Neutrophil (primary cell): ENCODE measurements around the gene DRD5.
"Not testable (repeated sequence)": the region's sequence is repeated elsewhere in the genome, so short reads cannot be mapped to it uniquely, and the experiment has no call there.

ENCODE experiments used
- H3K27ac ChIP-seq: fragments of 200-600 bp; sonication (generic); 2 replicates; pipeline ENCODE4 v1.5.1; 2016; ENCODE audit warnings: mild to moderate bottlenecking, moderate library complexity
- H3K27me3 ChIP-seq: fragments of 200-600 bp; sonication (generic); 2 replicates; pipeline ENCODE4 v1.6.0; 2016; ENCODE audit warnings: mild to moderate bottlenecking
- H3K36me3 ChIP-seq: fragments of 200-600 bp; sonication (generic); 2 replicates; pipeline ENCODE4 v1.5.1; 2017
- H3K4me1 ChIP-seq, 2 experiments: fragments of 200-600 bp in 1 of 2; sonication (generic) in 1 of 2; 1 replicate in 1 of 2; 2 replicates in 1 of 2; pipeline versions ENCODE4 v1.5.1 to v1.6.1; 2013 to 2016; ENCODE audit warnings: low read depth in 1 of 2, low read length in 1 of 2, mild to moderate bottlenecking in 1 of 2, moderate library complexity in 1 of 2; ENCODE audit not compliant: control insufficient read depth in 1 of 2, insufficient read depth in 1 of 2
- H3K4me3 ChIP-seq, 2 experiments: fragments of 200-600 bp in 1 of 2; sonication (generic) in 1 of 2; 1 replicate in 1 of 2; 2 replicates in 1 of 2; pipeline ENCODE4 v1.5.1; 2013 to 2016; ENCODE audit warnings: low read depth in 1 of 2, low read length in 1 of 2, mild to moderate bottlenecking in 1 of 2, moderate library complexity in 1 of 2
- H3K9me3 ChIP-seq: fragments of 200-600 bp; sonication (generic); 2 replicates; pipeline ENCODE4 v1.5.1; 2016
- CTCF ChIP-seq: fragments of 200-600 bp; sonication (generic); IDR thresholded peaks from 2 replicates; pipeline ENCODE4 v1.5.1; 2016; ENCODE audit warnings: antibody characterized with exemption

The DRD5 gene

GRCh38 chr4:9773471-9773870 lies 8.0 kb upstream of the DRD5 start:
- H3K36me3 ChIP-seq: no peaks in the 10 kb centered on the region
- H3K4me1 ChIP-seq: peaks cover 11 to 34% of the 10 kb centered on the region in 2 experiments
- no peak overlapping the region for H3K4me3 ChIP-seq
- no peak overlapping the region for H3K27ac ChIP-seq
- TF ChIP-seq CTCF: no peak
- H3K9me3 ChIP-seq: no peaks in the 10 kb centered on the region
- H3K27me3 ChIP-seq: peaks cover 47% of the 10 kb centered on the region

GRCh38 chr4:9782136-9782436 lies 652 bp downstream of the DRD5 start:
- no peak overlapping the region for H3K4me3 ChIP-seq
- peaks cover 91% of the 10 kb centered on the region for H3K27me3 ChIP-seq
- no peaks in the 10 kb centered on the region for H3K36me3 ChIP-seq
- no peaks in the 10 kb centered on the region for H3K9me3 ChIP-seq
- no peak for TF ChIP-seq CTCF
- no peaks in the 10 kb centered on the region for H3K4me1 ChIP-seq
- no peak overlapping the region for H3K27ac ChIP-seq

- not testable (repeated sequence) for H3K9me3 ChIP-seq, H3K4me3 ChIP-seq, H3K27ac ChIP-seq, H3K36me3 ChIP-seq, H3K4me1 ChIP-seq
- H3K27me3 ChIP-seq: peaks cover 73% of the 10 kb centered on the region
Observed at GRCh38 chr4:9785891-9786290, 4.5 kb downstream of the DRD5 start.

- H3K36me3 ChIP-seq: no peaks in the 10 kb centered on the region
- no peaks in the 10 kb centered on the region for H3K4me1 ChIP-seq
- H3K4me3 ChIP-seq: no peak overlapping the region
- H3K27ac ChIP-seq: no peak overlapping the region
- no peak for TF ChIP-seq CTCF
- peaks cover 22% of the 10 kb centered on the region for H3K27me3 ChIP-seq
- H3K9me3 ChIP-seq: no peaks in the 10 kb centered on the region
Observed at GRCh38 chr4:9792381-9792780, 10.9 kb downstream of the DRD5 start.

GRCh38 chr4:9796641-9797040 lies 15.2 kb downstream of the DRD5 start:
- not testable (repeated sequence) for H3K4me1 ChIP-seq, H3K4me3 ChIP-seq, H3K27ac ChIP-seq, H3K36me3 ChIP-seq, H3K9me3 ChIP-seq
- peaks cover 15% of the 10 kb centered on the region for H3K27me3 ChIP-seq

- Histone ChIP-seq H3K4me1 (no peaks in the 10 kb centered on the region), H3K36me3 (no peaks in the 10 kb centered on the region), H3K9me3 (no peaks in the 10 kb centered on the region), H3K4me3 (no peak overlapping the region), H3K27ac (no peak overlapping the region), H3K27me3 (peaks cover 21% of the 10 kb centered on the region)
- no peak for TF ChIP-seq CTCF
Observed at GRCh38 chr4:9800848-9801247, 19.4 kb downstream of the DRD5 start.

GRCh38 chr4:9804918-9805317 lies 23.5 kb downstream of the DRD5 start:
- no peaks in the 10 kb centered on the region for H3K36me3 ChIP-seq
- H3K4me3 ChIP-seq: no peak overlapping the region
- no peaks in the 10 kb centered on the region for H3K4me1 ChIP-seq
- no peak for TF ChIP-seq CTCF
- no peak overlapping the region for H3K27ac ChIP-seq
- peaks cover 17% of the 10 kb centered on the region for H3K27me3 ChIP-seq
- H3K9me3 ChIP-seq: no peaks in the 10 kb centered on the region
